Measurements from ENCODE around the gene SNRNP27.
A peak's percentile ranks its signal among the peaks of the same experiment; 100 is the strongest.

SNRNP27 gene

DNA sequence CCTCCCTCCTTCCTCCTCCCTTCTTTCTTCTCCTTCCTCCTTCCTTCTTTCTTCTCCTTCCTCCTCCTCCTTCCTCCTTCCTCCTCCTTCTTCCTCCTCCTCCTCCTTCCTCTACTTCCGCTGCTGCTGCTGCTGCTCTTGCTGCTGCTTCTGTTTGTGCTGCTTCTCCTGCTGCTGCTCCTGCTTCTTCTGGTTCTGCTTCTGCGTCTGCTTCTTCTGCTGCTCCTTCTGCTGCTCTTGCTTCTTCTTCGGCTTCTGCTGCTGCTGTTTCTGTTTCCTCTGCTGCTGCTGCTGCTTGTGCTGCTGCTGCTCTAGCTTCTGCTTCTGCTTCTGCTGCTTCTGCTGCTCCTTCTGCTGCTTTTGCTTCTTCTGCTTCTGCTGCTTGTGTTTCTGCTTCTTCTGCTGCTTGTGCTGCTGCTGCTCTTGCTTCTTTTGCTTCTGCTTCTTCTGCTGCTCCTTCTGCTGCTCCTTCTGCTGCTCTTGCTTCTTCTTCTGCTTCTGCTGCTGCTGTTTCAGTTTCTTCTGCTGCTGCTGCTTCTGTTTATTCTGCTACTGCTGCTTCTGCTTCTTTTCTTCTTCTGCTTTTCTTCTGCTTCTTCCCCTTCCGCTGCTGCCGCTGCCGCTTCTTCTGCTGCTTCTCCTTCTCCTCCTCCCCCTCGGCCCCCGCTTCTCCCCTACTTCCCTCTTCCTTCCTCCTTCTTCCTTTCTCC lies 8.6 kb downstream of the SNRNP27 start:
- peak overlapping the region; percentile 81 for H3K27ac Mint-ChIP-seq
- H3K4me3 Mint-ChIP-seq, result peak overlapping the region; percentile 73
- H3K9me3 Mint-ChIP-seq, result no peaks in the 10 kb centered on the region
- H3K27me3 Mint-ChIP-seq, result no peaks in the 10 kb centered on the region
- peak; percentile 36 for DNase-seq
- H3K4me1 Mint-ChIP-seq (ENCODE audit: low read depth), result peaks cover 55% of the 10 kb centered on the region
- H3K36me3 Mint-ChIP-seq (ENCODE audit: low read depth), result peaks cover 78% of the 10 kb centered on the region

DNA sequence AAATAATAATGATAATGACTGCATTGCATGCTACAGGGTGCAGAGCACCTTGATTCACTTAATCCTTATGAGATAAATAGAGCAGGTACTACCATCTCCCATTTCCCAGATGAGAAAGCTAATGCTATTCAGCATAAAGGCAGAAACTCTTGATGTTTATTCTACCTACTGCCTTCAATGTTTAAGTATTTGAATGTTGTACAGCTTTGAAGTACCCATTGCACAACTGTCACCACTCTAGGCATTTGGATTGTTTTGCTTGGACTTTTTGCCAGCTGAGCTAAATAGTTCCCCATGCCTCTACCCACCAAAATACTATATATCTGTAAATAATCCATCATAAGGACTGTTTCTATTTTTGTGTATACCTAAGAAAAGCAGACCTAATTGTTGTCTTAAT lies 13.5 kb downstream of the SNRNP27 start:
- Mint-ChIP-seq H3K4me1 (ENCODE audit: low read depth) (peaks cover 24% of the 10 kb centered on the region), H3K4me3 (no peak overlapping the region), H3K27ac (no peak overlapping the region), H3K9me3 (no peaks in the 10 kb centered on the region), H3K27me3 (no peaks in the 10 kb centered on the region), H3K36me3 (ENCODE audit: low read depth) (peaks cover 69% of the 10 kb centered on the region)
- DNase-seq, result no peak

DNA sequence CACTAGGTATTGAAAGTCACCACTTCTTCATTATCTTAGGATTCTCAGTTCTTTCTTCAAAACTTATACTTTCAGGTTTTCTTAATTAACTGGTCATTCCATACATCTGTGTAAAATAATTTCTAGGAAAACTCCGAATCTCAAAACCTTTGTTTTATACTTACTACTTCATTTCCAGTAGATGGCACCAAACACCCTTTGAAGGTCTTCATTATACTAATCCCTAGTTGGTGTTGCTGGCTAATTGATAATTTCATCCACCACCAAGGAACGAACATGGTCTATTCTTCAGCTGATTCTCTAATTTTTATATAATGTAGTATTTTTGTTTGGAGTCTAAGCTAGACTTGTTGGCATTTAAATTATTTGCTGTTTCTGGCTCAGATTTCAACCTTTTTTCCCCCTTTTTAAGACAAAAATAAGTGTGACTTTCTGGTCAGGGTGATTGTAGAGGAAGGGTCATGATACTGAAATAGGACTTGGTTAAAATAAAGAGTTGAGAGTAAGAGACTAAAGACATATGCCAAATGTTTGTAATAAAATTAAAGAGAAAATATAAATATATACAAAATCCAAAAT lies 18.3 kb downstream of the SNRNP27 start:
- Mint-ChIP-seq H3K9me3 (no peaks in the 10 kb centered on the region), H3K4me3 (no peak overlapping the region), H3K36me3 (ENCODE audit: low read depth) (peaks cover 52% of the 10 kb centered on the region), H3K27ac (peak overlapping the region; percentile 57), H3K4me1 (ENCODE audit: low read depth) (peaks cover 30% of the 10 kb centered on the region), H3K27me3 (no peaks in the 10 kb centered on the region)
- no peak for DNase-seq

DNA sequence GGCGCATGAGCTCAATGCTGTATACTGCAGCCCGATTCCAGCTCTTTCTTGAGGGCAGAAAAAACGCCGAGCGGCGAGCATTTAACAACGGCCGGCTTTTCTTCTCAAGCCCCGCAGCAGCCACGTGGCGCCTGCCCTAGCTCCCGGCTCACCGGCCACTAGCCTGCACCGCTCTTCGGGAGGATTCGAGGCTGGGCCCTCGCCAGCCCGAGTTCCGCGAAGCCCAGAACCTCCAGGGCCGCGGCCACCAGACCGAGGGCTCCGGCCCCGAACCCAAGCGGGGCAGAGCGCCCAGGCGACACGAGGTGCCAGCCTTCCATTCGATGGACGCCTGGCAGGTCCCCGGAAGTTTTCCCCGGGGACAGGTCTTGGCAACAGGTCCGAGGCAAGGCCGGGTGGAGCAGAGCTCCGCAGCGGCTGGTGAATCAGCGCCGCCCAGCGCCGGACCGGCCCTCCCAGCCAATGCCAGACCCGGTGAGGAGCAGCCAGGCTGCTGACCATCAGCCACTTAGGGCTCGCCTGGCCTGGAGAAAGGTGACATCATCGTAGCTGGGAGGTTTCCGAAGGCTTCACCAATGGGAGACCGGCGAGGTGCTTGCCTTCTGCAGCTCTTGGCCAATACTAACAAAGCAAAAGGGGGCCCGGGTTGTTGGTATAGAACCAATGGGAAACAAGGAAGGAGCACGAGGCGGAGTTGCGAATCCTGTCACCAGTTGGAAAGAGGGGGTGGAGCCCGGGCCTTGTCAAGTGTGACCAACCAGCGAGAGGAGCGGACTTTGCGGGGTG lies 20.6 kb downstream of the SNRNP27 start:
- Mint-ChIP-seq H3K27ac (peak overlapping the region; percentile 95), H3K36me3 (ENCODE audit: low read depth) (peaks cover 44% of the 10 kb centered on the region), H3K4me1 (ENCODE audit: low read depth) (peaks cover 41% of the 10 kb centered on the region), H3K4me3 (peak overlapping the region; percentile 86), H3K9me3 (no peaks in the 10 kb centered on the region), H3K27me3 (no peaks in the 10 kb centered on the region)
- DNase-seq, result no peak

DNA sequence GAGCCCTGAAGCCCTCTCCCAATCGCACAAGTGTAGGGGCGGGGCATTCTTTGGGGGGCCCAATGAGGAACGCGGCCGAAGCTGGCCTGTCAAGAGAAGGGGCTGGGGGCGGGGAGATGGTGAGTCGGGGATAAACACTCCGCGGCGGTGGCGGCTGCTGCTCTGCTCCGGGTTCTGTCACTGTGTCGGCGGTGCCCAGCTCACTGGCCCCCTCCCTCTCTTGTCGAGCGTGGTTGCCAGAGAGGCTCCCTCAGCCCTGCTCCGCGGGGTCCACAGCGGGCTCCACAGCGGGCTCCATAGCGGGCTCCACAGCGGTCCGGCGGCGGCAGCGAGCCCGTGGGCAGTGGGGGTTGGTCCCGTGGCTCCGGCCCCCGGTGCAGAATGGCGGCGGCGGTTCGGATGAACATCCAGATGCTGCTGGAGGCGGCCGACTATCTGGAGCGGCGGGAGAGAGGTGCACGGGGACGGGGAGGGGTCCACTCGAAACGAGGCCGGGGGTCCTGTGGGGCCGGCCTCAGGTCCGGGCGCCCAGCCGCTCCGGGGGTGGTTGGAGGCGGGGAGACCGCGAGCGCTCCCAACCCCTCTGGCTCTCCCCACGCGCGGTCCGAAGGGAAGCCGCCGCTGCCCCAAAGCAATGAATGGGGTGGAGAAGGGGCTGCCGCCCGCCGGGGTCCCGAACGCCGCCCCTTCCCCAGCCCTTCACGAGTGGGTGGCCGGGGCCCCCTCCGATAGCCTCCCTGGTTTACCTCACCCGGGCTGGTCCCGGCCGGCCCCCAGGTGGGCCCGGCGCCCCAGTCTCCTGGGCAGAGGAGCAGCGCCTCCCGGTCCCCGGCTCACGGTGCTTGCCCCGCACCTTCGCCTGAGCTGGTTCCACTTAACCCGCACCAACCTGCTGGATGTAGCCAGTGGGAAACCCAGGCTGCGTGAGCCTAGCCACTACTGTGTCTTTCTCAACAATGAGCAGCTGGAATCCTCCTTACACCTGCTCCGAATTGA lies 21.5 kb downstream of the SNRNP27 start, which contains the start of gene MXD1:
MXD1 (plus strand) TSS at position 160 of the 996 bp plus-strand sequence; CDS start at position 382, 222 bp downstream.
- H3K4me3 Mint-ChIP-seq, result peak within 1 kb of the TSS; percentile 86
- H3K9me3 Mint-ChIP-seq, result no peaks in the 10 kb centered on the region
- H3K36me3 Mint-ChIP-seq (ENCODE audit: low read depth), result peaks cover 44% of the 10 kb centered on the region
- peak; percentile 99 for DNase-seq
- peak within 1 kb of the TSS; percentile 95 for H3K27ac Mint-ChIP-seq
- peaks cover 41% of the 10 kb centered on the region for H3K4me1 Mint-ChIP-seq (ENCODE audit: low read depth)
- H3K27me3 Mint-ChIP-seq, result no peaks in the 10 kb centered on the region

DNA sequence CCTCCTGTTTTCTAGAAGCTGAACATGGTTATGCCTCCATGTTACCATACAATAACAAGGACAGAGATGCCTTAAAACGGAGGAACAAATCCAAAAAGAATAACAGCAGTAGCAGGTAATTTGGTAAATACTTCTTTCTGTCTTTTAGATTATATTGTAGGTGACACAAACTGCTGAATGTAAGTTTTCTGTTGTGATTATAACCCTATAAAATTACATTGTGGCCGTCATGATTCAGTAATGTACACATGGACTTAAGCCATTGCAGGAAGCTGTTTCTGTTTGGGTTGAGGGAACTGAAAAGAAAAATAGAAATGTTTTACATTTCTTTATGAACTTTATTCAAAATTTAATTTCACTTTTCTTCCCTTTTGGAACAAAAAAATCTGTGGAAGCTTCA lies 22.4 kb downstream of the SNRNP27 start:
- Mint-ChIP-seq H3K4me3 (peak overlapping the region; percentile 74), H3K27ac (peak overlapping the region; percentile 28), H3K4me1 (ENCODE audit: low read depth) (peaks cover 41% of the 10 kb centered on the region), H3K27me3 (no peaks in the 10 kb centered on the region), H3K9me3 (no peaks in the 10 kb centered on the region), H3K36me3 (ENCODE audit: low read depth) (peaks cover 47% of the 10 kb centered on the region)
- DNase-seq, result no peak

DNA sequence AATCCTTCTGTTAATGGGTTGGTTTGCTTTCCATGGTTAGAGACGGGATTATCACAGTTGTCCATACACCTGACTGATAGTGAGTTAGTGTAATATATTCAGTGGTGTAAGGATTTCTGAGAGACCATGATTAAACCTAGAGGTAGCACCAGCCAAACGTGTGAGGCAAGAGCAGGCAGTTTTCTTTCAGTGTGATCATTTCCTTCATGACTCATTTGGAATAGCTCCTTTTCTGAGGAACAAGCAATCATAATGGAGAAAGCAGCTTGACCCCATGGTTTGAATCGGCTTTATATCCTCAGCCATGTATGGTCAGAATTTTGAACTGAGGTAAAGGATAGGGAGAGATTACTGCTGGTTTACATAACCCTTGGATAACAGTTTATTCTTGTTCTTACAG lies 24.1 kb downstream of the SNRNP27 start:
- peaks cover 34% of the 10 kb centered on the region for H3K4me1 Mint-ChIP-seq (ENCODE audit: low read depth)
- no peak for DNase-seq
- no peak overlapping the region for H3K4me3 Mint-ChIP-seq
- no peaks in the 10 kb centered on the region for H3K9me3 Mint-ChIP-seq
- no peaks in the 10 kb centered on the region for H3K27me3 Mint-ChIP-seq
- peaks cover 50% of the 10 kb centered on the region for H3K36me3 Mint-ChIP-seq (ENCODE audit: low read depth)
- H3K27ac Mint-ChIP-seq, result no peak overlapping the region

DNA sequence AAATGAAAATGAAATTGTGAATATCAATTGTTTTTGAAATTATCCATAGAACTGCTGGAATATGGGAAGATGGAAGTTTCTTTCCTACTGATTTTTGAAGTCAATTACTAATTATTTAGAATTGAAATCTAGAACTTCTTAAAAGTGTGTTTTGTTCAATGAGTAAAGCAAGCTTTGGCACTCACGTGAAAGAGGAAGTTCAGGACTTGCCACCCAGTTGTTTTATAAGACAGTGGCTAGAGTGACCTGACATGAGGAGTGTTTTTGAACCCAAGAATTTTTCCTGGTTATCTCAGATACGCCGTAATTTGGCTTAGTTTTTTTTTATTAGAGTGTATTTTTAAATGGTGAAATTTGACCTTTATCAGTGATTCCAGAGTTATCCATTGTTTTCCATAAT lies 24.6 kb downstream of the SNRNP27 start:
- DNase-seq, result no peak
- H3K4me1 Mint-ChIP-seq (ENCODE audit: low read depth), result peaks cover 34% of the 10 kb centered on the region
- H3K9me3 Mint-ChIP-seq, result no peaks in the 10 kb centered on the region
- peaks cover 51% of the 10 kb centered on the region for H3K36me3 Mint-ChIP-seq (ENCODE audit: low read depth)
- no peak overlapping the region for H3K4me3 Mint-ChIP-seq
- no peak overlapping the region for H3K27ac Mint-ChIP-seq
- H3K27me3 Mint-ChIP-seq, result no peaks in the 10 kb centered on the region

DNA sequence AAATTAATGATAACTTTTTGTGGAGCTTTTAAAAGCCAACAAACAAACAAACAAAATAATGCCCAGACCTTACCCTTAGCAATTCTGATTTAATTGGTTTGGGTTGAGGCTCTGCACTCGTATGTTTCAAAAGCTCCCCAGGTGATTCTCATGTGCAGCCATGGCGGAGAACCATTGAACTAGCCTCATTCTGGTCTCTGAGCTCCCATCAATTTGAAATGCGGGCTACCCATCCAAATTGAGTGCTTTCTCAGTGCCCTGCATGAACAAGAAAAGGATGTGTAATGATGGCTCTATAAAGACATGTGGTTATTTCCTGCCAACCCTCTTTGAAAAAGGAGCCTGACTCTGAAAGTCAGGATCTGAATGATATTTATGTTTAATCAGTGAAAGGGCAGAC lies 29.4 kb downstream of the SNRNP27 start:
- no peaks in the 10 kb centered on the region for H3K9me3 Mint-ChIP-seq
- no peak overlapping the region for H3K27ac Mint-ChIP-seq
- no peak overlapping the region for H3K4me3 Mint-ChIP-seq
- no peak for DNase-seq
- peaks cover 61% of the 10 kb centered on the region for H3K36me3 Mint-ChIP-seq (ENCODE audit: low read depth)
- no peaks in the 10 kb centered on the region for H3K27me3 Mint-ChIP-seq
- H3K4me1 Mint-ChIP-seq (ENCODE audit: low read depth), result peaks cover 28% of the 10 kb centered on the region

DNA sequence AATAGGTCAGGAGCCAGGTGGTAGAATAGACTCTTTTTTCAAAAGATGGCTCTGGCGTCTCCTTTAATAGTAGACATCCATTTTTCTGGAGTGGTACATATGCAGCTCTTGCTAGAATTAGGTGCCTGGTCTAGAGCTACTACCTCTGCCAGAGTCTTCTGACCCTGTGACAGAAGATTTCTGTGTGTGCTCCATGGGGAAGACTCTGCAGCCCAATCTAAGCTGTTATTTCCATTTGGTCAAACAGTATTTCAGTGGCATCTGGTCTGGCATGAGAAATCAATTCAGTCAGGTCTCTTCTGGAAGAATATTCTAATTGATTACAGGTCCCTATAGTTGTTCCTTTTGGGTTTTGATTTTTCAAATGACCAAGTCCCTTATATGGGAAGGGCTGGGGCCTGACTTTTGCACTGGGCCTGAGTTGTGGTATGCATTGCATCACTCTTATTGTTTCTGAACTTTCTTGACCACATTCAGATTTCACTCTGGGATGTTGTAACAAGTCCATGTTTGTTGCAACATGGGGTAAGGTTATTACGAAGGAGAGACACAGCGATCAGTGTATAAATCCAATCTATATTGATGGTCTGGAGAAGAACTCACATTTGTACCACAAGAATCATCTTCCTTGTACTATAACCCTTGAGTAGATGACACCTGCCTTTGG lies 33.2 kb downstream of the SNRNP27 start:
- H3K4me1 Mint-ChIP-seq (ENCODE audit: low read depth), result peaks cover 34% of the 10 kb centered on the region
- DNase-seq, result no peak
- no peaks in the 10 kb centered on the region for H3K9me3 Mint-ChIP-seq
- H3K27me3 Mint-ChIP-seq, result no peaks in the 10 kb centered on the region
- no peak overlapping the region for H3K4me3 Mint-ChIP-seq
- H3K27ac Mint-ChIP-seq, result no peak overlapping the region
- peaks cover 50% of the 10 kb centered on the region for H3K36me3 Mint-ChIP-seq (ENCODE audit: low read depth)

DNA sequence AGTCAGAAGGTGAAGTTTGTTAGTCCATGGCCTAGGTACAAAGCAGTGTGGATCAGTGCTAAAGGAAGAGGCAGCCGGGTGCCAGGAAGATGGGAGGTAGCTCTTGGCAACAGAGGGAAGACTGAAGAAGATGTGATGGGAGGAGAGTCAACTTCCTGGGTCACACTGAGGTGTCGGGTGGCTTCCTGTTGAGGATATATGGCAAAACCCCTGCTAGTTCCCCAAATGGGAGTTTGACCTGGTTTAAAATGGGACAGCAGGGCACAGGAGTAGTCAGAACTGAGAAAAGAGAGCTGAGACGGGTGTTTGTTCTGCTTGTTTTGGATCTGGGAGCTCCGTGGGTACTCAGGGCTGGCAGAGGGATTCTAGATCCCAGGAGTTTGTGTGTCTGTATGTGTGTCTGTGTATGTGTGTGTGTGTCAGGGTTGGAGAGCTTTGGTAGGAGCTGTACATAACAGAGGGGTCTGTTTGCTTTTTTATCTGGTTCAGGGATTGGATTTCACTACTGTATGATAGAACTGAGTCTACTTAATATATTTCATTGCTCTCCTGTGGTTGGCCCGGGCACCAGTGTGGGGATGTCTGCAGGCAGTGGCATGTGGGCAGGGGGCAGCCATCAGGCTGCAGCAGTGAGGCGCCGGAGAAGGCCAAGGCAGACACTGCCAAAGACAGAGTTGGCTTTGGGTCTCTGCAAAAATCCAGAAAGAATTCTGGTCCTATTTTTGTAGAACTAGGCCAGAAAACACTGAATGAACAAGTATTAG lies 38.3 kb downstream of the SNRNP27 start:
- no peak overlapping the region for H3K4me3 Mint-ChIP-seq
- peaks cover 36% of the 10 kb centered on the region for H3K4me1 Mint-ChIP-seq (ENCODE audit: low read depth)
- H3K36me3 Mint-ChIP-seq (ENCODE audit: low read depth), result peaks cover 43% of the 10 kb centered on the region
- no peaks in the 10 kb centered on the region for H3K9me3 Mint-ChIP-seq
- no peak for DNase-seq
- H3K27me3 Mint-ChIP-seq, result no peaks in the 10 kb centered on the region
- peak overlapping the region; percentile 88 for H3K27ac Mint-ChIP-seq

DNA sequence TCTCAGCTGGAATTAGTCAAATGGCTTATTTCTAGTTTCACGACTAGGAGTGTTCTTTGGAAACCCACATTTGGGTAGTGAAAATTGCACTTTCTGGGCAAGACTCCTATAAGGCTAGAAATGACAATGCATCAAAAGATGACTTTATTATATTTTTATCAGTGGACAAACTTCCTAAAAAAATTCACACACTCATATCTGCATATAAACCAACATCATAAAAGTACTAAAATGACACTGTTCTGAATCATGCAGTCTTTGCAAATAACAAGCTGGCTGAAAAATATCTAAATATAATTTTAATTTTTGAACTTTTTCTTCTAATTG lies 38.8 kb downstream of the SNRNP27 start:
- Mint-ChIP-seq H3K27me3 (no peaks in the 10 kb centered on the region), H3K4me3 (no peak overlapping the region), H3K27ac (peak overlapping the region; percentile 88), H3K9me3 (no peaks in the 10 kb centered on the region), H3K36me3 (ENCODE audit: low read depth) (peaks cover 45% of the 10 kb centered on the region), H3K4me1 (ENCODE audit: low read depth) (peaks cover 32% of the 10 kb centered on the region)
- DNase-seq, result no peak

DNA sequence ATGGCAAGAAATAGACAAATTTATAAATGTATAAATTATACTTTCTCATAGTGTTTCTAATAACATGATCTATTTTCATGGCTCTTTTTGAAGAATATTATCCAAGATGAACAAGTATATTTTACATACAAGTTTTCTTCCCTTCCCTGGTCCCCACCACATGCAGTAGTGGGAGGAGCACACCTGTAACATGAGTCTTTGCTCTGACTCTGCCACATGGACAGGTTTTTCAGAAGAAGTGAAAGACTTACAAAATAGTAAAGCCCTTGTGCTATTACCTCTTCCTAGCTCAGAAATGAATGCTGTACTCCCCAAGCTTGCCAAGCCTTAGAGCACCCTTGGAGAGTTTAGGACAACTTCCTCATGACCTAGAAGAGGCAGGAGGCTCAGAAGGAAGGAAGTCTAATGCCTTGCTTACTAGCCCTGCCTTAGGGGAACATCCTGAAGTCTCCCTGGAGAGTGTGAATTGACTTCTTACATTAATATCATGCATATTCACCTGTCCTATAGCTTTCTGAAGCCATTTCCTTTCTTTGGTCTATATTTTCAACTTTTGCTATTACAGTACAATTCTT lies 39.6 kb downstream of the SNRNP27 start:
- H3K27ac Mint-ChIP-seq, result peak overlapping the region; percentile 27
- H3K4me3 Mint-ChIP-seq, result no peak overlapping the region
- H3K36me3 Mint-ChIP-seq (ENCODE audit: low read depth), result peaks cover 53% of the 10 kb centered on the region
- H3K9me3 Mint-ChIP-seq, result no peaks in the 10 kb centered on the region
- H3K27me3 Mint-ChIP-seq, result no peaks in the 10 kb centered on the region
- DNase-seq, result no peak
- peaks cover 32% of the 10 kb centered on the region for H3K4me1 Mint-ChIP-seq (ENCODE audit: low read depth)
